ENCODE measurements around the gene GOLGA2.
A peak's percentile ranks its signal among the peaks of the same experiment; 100 is the strongest.

Gene GOLGA2, protein sequence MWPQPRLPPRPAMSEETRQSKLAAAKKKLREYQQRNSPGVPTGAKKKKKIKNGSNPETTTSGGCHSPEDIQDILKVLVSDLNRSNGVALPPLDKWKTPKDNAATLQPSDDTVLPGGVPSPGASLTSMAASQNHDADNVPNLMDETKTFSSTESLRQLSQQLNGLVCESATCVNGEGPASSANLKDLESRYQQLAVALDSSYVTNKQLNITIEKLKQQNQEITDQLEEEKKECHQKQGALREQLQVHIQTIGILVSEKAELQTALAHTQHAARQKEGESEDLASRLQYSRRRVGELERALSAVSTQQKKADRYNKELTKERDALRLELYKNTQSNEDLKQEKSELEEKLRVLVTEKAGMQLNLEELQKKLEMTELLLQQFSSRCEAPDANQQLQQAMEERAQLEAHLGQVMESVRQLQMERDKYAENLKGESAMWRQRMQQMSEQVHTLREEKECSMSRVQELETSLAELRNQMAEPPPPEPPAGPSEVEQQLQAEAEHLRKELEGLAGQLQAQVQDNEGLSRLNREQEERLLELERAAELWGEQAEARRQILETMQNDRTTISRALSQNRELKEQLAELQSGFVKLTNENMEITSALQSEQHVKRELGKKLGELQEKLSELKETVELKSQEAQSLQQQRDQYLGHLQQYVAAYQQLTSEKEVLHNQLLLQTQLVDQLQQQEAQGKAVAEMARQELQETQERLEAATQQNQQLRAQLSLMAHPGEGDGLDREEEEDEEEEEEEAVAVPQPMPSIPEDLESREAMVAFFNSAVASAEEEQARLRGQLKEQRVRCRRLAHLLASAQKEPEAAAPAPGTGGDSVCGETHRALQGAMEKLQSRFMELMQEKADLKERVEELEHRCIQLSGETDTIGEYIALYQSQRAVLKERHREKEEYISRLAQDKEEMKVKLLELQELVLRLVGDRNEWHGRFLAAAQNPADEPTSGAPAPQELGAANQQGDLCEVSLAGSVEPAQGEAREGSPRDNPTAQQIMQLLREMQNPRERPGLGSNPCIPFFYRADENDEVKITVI

DNA sequence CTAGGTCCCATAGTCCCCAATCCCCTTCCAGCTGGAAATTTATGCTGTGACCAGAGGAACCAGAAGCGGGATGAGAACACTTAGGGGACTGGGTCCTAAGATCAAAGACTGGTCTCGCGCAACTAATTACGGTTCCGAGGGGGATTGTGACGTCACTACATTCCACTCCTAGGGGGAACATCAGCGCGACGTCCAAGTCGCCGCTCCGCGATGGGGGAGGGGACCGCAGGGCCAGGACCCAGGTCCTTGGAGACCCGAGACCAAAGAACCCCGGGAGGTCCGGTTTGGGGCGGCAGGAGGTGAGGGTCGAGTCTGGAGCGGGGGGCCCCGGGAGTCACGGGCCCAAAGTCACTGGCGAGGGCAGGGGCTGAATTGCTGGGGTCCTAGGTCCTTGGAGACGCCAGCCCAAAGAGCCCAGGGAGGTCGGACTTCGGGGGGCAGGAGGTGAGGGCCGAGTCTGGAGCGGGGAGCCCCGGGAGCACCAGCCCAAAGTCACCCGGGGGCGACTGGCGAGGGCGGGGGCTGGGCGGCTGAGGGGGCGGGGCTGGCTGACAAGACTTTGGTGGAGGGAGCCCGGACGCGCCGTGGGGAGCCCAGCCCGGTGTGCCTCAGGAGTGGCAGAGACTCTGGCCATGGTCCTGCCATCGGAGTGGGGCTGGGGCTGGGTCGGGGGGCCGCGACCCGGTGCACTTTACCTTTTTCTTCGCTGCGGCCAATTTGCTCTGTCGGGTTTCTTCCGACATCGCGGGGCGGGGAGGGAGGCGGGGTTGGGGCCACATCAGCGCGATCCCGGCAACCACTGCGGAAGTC is at the start of gene GOLGA2:
GOLGA2 (minus strand) TSS at position 810 of the 810 bp plus-strand sequence; CDS start at position 779, 31 bp downstream.
- DNase-seq (ENCODE audit: low read depth) = no peak

DNA sequence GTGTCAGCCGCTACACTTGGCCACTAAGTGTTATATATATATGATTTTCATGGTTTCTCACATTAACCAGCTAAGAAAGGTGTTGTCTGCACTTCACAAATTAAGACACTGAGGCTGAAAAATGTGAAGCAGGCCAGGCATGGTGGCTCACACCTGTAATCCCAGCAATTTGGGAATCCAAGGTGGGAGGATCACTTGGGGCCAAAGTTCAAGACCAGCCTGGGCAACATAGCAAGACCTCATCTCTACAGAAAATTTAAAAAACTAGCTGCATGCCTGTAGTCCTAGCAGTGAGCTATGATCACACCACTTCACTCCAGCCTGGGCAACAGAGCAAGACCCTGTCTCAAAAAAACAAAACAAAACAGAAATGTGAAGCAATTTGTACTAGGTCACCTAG is 48.6 kb upstream of the GOLGA2 start:
- DNase-seq (ENCODE audit: low read depth) = no peak

DNA sequence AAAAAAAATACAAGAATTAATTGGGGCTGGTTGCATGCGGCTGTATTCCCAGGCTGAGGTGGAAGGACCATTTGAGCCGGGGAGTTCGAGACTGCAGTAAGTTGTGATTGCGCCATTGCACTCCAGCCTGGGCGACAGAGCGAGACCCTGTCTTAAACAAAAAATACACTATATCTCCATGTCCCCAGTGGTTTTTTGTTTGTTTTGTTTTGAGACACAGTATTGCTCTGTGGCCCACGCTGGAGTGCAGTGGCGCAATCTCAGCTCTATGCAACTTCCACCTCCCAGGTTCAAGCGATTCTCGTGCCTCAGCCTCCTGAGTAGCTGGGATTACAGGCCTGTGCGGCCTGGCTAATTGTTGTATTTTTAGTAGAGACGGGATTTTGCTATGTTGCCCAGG is 48.0 kb upstream of the GOLGA2 start:
- DNase-seq (ENCODE audit: low read depth) = no peak

DNA sequence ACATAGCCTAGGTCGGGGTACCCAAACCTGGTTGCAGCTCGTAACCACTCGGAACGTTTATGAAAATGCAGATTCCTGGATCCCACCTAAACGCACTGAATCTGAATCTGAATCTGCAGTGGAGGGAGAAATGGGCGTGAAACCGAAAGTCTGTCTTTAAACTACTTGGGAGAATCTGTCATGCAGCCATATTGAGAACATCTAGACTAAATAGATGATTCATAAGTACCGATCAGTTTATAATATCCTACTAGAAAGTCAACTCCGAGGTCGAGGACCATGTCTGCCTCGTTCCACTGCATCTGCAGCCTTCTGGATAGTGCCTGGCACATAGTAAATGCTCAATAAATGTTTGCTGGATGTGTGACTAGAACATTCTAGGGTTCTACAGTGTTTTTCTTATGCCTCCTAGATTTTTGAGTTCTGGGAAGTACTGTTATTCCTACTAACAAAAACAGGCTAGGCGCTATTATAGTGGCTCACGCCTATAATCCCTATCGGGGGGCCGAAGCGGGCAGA is 47.5 kb upstream of the GOLGA2 start:
- DNase-seq (ENCODE audit: low read depth) = no peak

DNA sequence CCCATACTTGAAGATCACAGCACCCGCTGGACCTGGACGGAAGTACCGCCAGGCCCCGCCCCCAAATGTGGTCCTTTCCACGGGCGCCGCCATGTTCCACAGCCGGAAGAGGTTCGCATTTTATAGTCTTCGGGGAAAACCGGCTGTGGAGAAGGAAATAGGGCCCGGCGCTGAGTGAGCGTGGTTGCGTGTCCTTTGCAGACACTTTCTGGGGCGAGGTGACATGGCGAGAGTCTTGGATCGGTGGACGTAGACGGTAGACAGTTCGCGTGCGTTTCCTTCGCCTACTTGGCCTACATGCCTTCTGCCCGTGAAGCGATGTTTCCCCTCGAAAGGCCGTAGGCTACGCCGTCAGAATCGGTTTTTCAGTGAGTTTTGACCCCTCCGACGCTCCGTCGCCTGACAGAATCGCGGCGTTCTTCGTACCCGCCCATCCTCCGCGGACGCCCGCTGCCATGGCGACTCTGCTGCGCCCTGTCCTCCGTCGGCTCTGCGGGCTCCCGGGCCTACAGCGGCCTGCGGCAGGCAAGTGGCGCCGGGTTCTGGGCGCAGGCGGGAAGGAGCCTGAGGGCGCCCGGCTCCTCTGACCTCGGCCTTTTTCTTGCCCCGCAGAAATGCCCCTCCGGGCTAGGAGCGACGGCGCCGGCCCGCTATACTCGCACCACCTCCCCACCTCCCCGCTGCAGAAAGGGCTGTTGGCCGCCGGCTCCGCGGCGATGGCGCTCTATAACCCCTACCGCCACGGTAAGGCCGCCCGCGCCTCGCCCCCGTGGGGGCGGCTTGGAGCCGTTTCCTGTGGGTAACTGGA is 46.8 kb upstream of the GOLGA2 start, which contains the start of the genes COQ4 and TRUB2:
COQ4 (plus strand) TSS at position 436 of the 808 bp plus-strand sequence; CDS start at position 456, 20 bp downstream.
TRUB2 (minus strand) TSS at position 44 of the 808 bp plus-strand sequence; CDS start at position 5, 39 bp downstream.
- peak; percentile 87 for DNase-seq (ENCODE audit: low read depth)

DNA sequence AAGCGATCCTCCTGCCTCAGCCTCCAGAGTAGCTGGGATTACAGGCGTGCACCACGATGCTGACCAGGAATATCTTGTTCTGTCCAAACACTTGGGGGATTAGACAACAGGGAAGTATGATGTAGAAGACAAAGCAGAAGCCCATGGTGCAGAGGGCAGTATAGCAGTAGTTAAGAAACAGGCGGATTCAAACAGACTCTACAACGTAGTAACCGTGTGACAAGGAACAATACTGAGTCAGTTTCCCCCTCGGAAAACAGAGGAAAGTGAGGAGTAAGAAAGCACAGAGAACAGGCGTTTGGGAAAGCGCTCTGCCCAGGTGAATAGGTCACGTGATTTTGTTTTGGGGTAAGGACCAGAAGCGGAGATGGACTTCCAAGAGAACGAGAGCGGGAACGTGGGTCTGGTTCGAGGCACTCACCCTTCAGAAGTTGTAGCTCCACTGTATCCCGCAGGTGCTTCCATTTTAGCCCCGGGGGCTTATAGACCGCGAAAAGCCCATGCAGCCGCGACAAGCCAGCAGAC is 46.1 kb upstream of the GOLGA2 start:
- DNase-seq (ENCODE audit: low read depth) = no peak

DNA sequence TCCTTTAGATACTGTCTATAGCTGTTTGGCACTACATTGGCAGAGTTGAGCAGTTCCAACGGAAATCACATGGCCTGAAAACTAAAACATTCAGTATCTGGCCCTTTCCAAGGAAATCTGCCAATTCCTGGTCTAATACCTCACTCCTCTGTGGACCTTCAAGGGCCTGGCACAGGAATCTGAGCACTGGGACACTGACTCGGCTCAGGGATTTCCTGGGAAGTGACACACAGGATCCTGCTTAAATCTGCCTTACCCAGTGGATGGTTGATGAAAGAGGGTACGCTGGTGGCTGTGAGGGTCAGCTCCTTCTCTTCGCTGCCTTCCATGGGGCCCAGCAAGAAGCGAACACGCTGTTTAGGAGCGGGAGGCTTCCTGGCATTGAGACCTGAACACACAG is 45.5 kb upstream of the GOLGA2 start:
- no peak for DNase-seq (ENCODE audit: low read depth)

DNA sequence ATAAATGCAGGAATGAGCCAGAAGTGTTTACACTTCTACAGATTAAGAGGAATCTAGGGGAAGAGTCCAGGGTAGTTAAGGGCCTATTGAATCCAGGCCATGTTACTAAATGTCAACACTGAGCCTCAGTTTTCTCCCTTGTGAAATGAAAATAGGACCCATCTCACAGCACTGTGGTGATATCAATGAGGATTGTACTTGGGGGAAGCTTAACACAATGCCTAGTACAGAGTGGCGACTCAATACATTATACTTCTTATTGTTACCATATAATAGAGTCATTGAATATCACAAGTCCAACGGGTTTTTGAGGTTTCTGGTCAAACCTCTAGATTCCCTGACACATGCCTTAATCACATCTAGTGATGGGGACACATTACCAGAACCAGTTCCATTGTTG is 41.8 kb upstream of the GOLGA2 start:
- DNase-seq (ENCODE audit: low read depth) = no peak

DNA sequence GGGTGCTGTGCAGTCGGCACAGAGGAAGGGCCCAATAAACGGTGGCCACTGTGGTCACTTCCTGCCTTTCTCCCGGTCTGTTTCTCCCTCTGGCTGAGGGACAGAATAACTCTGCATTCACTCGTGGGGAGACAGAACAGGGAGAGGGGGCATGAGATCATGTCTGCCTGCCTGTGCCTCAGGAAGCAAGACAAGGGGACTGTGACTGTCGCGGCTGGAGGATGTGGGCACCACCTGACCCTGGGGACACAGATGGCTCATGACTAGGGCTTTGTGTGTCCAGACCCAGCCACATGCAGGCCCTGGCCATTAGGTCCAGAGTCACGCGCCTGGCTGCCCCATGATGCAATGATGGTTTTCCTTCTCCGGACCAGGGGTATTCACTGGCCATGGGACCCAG is 40.6 kb upstream of the GOLGA2 start:
- no peak for DNase-seq (ENCODE audit: low read depth)

DNA sequence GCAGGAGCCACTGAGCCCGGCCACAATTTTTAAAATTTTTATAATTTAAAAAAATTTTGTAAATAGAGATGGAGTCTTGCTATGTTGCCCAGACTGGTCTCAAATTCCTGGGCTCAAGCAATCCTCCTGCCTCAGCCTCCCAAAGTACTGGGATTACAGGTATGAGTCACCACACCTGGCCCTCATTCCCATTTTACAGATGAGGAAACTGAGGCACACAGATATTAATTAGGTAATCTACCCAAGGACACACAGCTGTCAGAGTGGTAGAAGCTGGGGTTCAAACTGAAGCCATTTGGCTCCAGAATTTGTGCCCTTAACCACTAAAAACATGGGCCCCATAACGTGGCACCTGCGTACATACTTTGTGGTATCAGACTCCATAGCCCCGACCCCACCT is 38.9 kb upstream of the GOLGA2 start:
- no peak for DNase-seq (ENCODE audit: low read depth)

DNA sequence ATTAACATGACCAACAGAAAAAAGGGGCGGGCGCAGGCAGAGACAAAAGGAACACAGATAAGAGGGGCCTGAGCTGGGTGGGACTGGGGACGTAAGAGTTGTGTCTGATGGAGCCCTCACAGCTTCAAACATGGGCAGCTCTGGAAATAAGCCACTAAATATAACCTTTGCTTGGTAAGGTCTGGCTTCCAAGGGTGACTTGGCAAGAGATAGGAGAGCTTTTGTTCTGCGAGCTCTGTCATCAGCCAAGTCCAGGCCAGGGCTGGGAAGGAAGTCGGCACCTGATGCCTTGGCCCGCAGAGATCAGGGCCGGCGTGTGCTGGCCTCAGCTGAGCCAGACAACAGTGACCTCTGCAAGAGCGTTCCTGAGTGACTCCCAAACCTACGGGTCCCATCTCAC is 34.7 kb upstream of the GOLGA2 start:
- DNase-seq (ENCODE audit: low read depth) = no peak

DNA sequence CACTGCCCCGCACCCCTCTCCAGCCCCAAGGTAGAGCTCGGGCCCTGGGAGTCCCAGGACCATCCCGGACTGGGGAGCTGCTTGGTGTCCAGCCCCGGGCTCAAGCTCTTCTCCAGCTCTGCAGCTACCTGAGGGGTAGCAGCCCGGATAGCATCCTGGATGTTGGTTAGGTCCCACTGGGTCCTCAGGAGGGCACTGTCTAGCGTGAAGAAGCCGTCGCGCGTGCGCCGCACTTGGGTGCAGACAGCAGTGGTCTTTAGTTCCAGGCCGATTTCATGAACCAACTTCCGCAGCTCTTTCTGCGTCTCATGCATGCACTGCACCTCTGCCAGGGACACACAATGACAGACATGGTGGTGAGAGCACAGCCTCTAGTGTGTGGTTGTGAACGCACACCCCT is 33.7 kb upstream of the GOLGA2 start:
- DNase-seq (ENCODE audit: low read depth) = no peak

DNA sequence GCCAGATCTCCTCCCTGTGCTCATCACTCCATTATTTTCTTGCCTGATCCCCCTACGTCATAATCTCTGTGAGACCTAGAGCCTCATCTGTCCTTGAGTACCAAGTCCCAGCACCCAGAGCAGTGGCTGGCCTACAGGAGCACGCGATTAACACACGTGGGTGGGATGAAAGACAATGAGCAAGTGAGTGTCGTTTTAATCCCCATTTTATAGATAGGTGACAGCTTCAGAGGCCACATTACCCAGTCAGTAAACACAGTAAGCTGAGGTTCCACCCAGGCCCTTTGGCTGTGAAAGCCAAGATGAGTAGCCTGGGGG is 29.1 kb upstream of the GOLGA2 start:
- no peak for DNase-seq (ENCODE audit: low read depth)

DNA sequence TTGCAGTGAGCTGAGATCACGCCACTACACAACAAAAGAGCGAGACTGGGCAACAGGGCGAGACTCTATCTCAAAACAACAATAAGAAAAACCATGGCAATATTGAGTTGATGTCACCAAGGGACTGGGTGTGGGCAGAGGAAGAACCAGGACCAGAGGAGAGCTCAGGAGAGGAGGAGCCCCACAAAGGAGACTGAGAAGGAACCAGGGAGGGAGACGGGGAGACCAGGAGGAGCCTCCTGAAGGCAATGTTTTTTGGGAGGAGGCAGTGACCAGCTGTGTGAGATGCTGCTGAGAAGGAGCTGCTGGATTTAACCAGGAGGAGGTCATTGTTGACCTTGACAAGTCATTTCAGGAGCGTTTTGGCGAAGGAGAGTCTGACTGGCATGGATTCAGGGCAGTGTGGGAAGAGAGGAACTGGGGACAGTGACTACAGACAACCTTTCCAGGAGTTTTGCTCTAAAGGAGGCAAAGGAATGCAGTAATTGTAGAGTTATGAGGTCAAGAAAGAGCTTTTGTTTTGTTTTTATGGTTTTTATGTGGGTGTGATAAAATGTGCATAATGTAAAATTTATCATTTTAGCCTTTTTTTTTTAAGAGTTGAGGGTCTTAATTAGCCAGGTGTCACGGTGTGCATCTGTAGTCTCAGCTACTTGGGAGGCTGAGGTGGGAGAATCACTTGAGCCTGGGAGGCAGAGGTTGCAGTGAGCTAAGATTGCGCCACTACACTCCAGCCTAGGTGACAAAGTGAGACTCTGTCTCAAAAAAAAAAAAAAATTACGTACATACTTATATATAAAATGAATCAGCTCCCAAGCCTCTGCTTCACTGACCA is 28.5 kb upstream of the GOLGA2 start:
- no peak for DNase-seq (ENCODE audit: low read depth)

DNA sequence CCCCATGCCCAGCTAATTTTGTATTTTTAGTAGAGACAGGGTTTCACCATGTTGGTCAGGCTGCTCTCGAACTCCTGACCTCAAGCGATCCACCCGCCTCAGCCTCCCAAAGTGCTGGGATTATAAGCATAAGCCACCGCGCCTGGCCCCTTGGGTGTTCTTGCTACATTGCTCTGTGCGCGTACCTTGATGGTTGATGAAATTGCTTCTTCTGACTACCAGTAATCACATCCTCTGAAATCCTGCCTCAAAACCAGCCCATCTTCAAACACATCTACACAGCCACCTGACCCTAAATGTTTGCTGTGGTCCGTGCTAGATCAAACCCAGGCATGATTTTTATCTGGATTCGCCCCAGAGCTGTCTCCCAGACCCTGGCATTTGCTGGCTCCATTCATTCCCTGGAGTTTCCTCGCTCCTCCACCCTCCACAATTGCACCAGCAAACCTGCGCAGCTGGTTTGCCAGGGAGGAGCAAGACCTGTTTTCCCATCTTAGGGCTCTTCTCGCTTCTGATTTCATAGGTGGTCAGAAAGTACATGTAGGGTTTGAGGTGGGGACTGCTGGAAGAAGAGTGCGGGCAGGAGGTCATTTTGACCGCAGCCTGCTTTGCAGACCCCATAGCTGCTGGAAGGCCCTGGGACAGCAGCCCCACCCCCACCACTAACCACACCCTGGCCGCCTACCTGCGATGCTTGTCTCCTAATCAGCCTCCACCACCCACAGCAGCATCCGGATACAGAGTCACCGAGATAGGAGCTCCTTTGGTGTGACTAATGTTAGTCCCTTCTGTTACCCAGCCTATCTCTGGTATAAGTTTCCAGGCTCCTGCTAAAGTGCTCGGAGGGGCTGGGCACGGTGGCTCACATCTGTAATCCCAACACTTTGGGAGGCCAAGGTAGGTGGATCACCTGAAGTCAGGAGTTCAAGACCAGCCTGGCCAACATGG is 23.0 kb upstream of the GOLGA2 start:
- DNase-seq (ENCODE audit: low read depth) = no peak

DNA sequence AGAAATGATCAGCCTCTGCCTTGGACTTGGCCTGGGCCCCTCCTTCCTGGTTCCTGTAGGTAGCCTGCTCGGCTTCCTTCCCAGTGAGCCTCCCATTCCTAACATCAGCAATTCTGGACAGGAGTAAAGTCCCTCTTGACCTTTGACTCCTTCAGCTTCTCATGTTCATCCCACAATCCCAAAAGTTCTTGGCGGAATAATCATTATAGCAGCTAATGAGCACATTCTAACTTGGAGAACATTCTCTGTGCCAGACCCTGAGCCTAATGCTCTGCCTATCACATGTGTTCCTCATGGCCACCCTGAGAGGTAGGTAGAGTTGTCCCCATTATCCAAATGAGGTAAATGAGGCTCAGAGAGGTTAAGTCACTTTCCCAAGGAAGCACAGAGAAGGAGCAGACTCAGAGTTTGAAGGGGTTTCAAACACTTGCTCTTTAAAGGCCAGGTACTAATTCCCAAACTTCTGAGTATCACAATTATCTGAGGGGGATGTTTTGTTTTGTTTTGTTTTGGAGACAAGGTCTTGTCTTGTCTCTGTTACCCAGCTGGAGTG is 21.5 kb upstream of the GOLGA2 start:
- DNase-seq (ENCODE audit: low read depth) = no peak

DNA sequence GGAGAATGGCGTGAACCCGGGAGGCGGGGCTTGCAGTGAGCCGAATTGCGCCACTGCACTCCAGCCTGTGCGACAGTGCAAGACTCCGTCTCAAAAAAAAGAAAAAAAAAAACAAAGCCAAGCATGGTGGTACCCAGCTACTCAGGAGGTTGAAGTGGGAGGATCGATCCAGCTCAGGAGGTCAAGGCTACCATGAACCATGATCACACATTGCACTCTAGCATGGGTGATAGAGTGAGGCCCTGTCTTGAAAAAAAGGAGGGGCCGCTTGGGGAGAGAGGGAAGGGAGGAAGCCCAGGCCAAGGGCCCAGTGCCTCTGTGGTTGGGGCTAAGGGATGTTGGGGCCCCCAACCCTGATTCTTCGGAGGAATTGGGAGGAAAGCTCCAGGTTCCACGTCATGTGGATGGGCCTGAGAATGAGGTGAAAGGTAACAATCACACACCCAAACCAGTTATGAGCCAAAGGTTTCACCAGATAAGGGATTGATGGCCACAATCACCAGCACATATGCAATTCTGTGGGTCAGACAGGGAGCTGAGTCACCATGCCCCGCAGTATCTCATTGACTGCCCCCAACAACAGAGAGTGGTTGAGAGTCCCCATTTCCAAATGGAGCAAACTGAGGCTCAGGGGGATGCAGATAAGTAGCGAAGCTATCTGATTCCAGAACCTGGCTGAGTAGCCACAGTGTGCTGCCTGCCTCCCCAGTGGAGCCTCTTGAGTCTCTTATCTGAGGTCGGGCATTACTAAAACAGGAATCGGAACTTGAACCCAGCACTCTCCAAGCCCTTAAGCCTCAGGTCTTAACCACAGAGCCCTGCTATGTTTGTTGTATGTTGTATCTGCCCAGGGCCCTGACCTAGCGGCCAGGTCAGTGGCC is 20.8 kb upstream of the GOLGA2 start:
- no peak for DNase-seq (ENCODE audit: low read depth)

Data from activated T-helper 1 cell treated with Interleukin-2 at 50 U/mL for 16 hours (primary cell).